HepG2 (cell line): ENCODE data around the gene TLCD3A. TPM values are rescaled to one million over a fixed set of nuclear protein-coding genes. Genes with fewer than 3 reads are reported as not detected.

ENCODE experiments used
- ATAC-seq: fragments of 200-7000 bp; cut with Tn5 transposase; 3 replicates; pipeline ENCODE4 v1.9.1; 2020; ENCODE audit warnings: mild to moderate bottlenecking, moderate library complexity
- BruUV-seq: library from RNA; stranded (reverse); fragments of 400-500 nt; replicated peaks from 2 replicates; lab custom pipeline; 2021; lab: Mats Ljungman, UMichigan
- CTCF ChIA-PET: fragments of 300-600 bp; formaldehyde crosslinking; extraction: SDS; loops from one replicate; lab custom pipeline; 2021; ENCODE audit warnings: low total read pairs, inconsistent platforms, low intra/inter-chr PET ratio; lab: Yijun Ruan, JAX
- POLR2A ChIA-PET: fragments of 350-600 bp; sonication (Branson Sonifier 250); formaldehyde crosslinking; loops from one replicate; lab custom pipeline; 2020; ENCODE audit warnings: antibody characterized with exemption, inconsistent platforms; lab: Yijun Ruan, JAX
- DNase-seq: peaks from one replicate; pipeline ENCODE4 v3.0.0-alpha.2; 2015; ENCODE audit warnings: low spot score
- FAIRE-seq: peaks from 3 replicates; lab custom pipeline; 2011; peaks lifted over from hg19 to GRCh38; lab: Jason Lieb, UNC
- H2AFZ ChIP-seq: one replicate; pipeline ENCODE4 v1.6.1; 2011; ENCODE audit warnings: low read length, inconsistent platforms
- H3K27ac ChIP-seq: fragments of 300-600 bp; 3 replicates; pipeline ENCODE4 v1.8.0; 2011; ENCODE audit warnings: mixed run types, mild to moderate bottlenecking, mixed read lengths, low read length, inconsistent platforms; ENCODE audit not compliant: insufficient read depth; ENCODE audit errors: extremely low read length
- H3K27me3 ChIP-seq, 2 experiments: fragments of 200-600 bp in 1 of 2; 2 replicates in 1 of 2; 3 replicates in 1 of 2; pipeline versions ENCODE4 v1.6.0 to v1.8.0; 2011; ENCODE audit warnings: low read length in 2 of 2, mild to moderate bottlenecking in 2 of 2, moderate library complexity in 2 of 2, inconsistent platforms in 1 of 2; ENCODE audit not compliant: insufficient read depth in 2 of 2, control insufficient read depth in 1 of 2
- H3K36me3 ChIP-seq, 2 experiments: fragments of 200-600 bp in 1 of 2; replicated peaks in 1 of 2; 2 replicates in 1 of 2; 3 replicates in 1 of 2; pipeline versions ENCODE4 v1.5.1 to v1.8.0; 2011; ENCODE audit warnings: low read length in 2 of 2, inconsistent platforms in 1 of 2; ENCODE audit not compliant: insufficient read depth in 2 of 2, control insufficient read depth in 1 of 2
- H3K4me1 ChIP-seq: 2 replicates; pipeline ENCODE4 v1.5.1; 2012; ENCODE audit warnings: low read length, inconsistent platforms; ENCODE audit not compliant: insufficient read depth
- H3K4me2 ChIP-seq: 2 replicates; pipeline ENCODE4 v1.6.0; 2011; ENCODE audit warnings: low read depth, low read length, inconsistent platforms
- H3K4me3 ChIP-seq, 3 experiments: fragments of 200-600 bp in 1 of 3; sonication (generic), shearing (Covaris generic) in 1 of 3; replicated peaks in 1 of 3; 2 replicates each; pipeline ENCODE4 v1.5.1; 2011 to 2016; ENCODE audit warnings: low read length in 3 of 3, inconsistent platforms in 2 of 3, low read depth in 2 of 3, mild to moderate bottlenecking in 2 of 3, control low read depth in 1 of 3, mixed read lengths in 1 of 3; ENCODE audit not compliant: insufficient read depth in 1 of 3
- H3K79me2 ChIP-seq: one replicate; pipeline ENCODE4 v1.6.1; 2011; ENCODE audit warnings: low read length, inconsistent platforms; ENCODE audit not compliant: insufficient read depth
- H3K9ac ChIP-seq: 2 replicates; pipeline ENCODE4 v1.6.0; 2011; ENCODE audit warnings: mild to moderate bottlenecking, low read depth, low read length, inconsistent platforms; ENCODE audit not compliant: insufficient read depth
- H3K9me3 ChIP-seq: 2 replicates; pipeline ENCODE4 v1.5.1; 2012; ENCODE audit warnings: mild to moderate bottlenecking, low read length
- H4K20me1 ChIP-seq: 2 replicates; pipeline ENCODE4 v1.6.0; 2011; ENCODE audit warnings: inconsistent platforms, mild to moderate bottlenecking, low read length, moderate library complexity; ENCODE audit not compliant: insufficient read depth
- AHR ChIP-seq: IDR thresholded peaks from 2 replicates; pipeline ENCODE4 v1.6.1; 2018; ENCODE audit warnings: missing genetic modification reagents, missing compliant biosample characterization
- CBX5 ChIP-seq: sonication (generic); formaldehyde crosslinking; IDR thresholded peaks from 2 replicates; pipeline ENCODE4 v1.4.0; 2020; ENCODE audit warnings: missing genetic modification reagents, borderline replicate concordance
- CHD4 ChIP-seq: fragments of 200-600 bp; sonication (generic); IDR thresholded peaks from 2 replicates; pipeline ENCODE4 v1.7.0; 2017; ENCODE audit warnings: mild to moderate bottlenecking, low read length, borderline replicate concordance
- HCFC1 ChIP-seq: fragments of 150-350 bp; IDR thresholded peaks from 2 replicates; pipeline ENCODE4 v1.6.1; 2014; ENCODE audit warnings: low read depth, low read length
- IRF9 ChIP-seq: sonication (generic); formaldehyde crosslinking; IDR thresholded peaks from 2 replicates; pipeline ENCODE4 v1.8.0; 2022; ENCODE audit warnings: missing genetic modification reagents, mild to moderate bottlenecking, borderline replicate concordance
- NFKBIZ ChIP-seq: IDR thresholded peaks from 2 replicates; pipeline ENCODE4 v1.6.1; 2018; ENCODE audit warnings: missing genetic modification reagents, missing compliant biosample characterization
- NKX3-1 ChIP-seq: sonication (generic); formaldehyde crosslinking; IDR thresholded peaks from 2 replicates; pipeline ENCODE4 v1.5.0; 2020; ENCODE audit warnings: missing genetic modification reagents
- SCMH1 ChIP-seq: sonication (generic); formaldehyde crosslinking; IDR thresholded peaks from 2 replicates; pipeline ENCODE4 v1.9.0; 2021; ENCODE audit warnings: missing genetic modification reagents, mild to moderate bottlenecking, borderline replicate concordance
- SRSF4 ChIP-seq: fragments of 200-400 bp; formaldehyde crosslinking; IDR thresholded peaks from one replicate; pipeline ENCODE4 v1.6.1; 2018; ENCODE audit warnings: mild to moderate bottlenecking, low read depth, low read length, moderate library complexity; ENCODE audit not compliant: poor library complexity, severe bottlenecking
- STAG1 ChIP-seq: sonication (generic); formaldehyde crosslinking; IDR thresholded peaks from 2 replicates; pipeline ENCODE4 v1.4.0; 2020; ENCODE audit warnings: missing genetic modification reagents
- ZFP62 ChIP-seq: sonication (generic); formaldehyde crosslinking; IDR thresholded peaks from 2 replicates; pipeline ENCODE4 v1.4.0; 2020; ENCODE audit warnings: missing genetic modification reagents
- ZMYM4 ChIP-seq: sonication (generic); formaldehyde crosslinking; IDR thresholded peaks from 2 replicates; pipeline ENCODE4 v1.8.1; 2023; ENCODE audit warnings: mild to moderate bottlenecking, missing genetic modification reagents
- ZNF337 ChIP-seq: sonication (generic); formaldehyde crosslinking; IDR thresholded peaks from 2 replicates; pipeline ENCODE4 v1.5.1; 2020; ENCODE audit warnings: missing genetic modification reagents, low read depth, mild to moderate bottlenecking, borderline replicate concordance
- ZNF572 ChIP-seq: sonication (generic); formaldehyde crosslinking; IDR thresholded peaks from 2 replicates; pipeline ENCODE4 v1.5.1; 2020; ENCODE audit warnings: mild to moderate bottlenecking, missing genetic modification reagents
- ZNF598 ChIP-seq: sonication (generic); formaldehyde crosslinking; IDR thresholded peaks from 2 replicates; pipeline ENCODE4 v1.5.1; 2020; ENCODE audit warnings: mild to moderate bottlenecking, missing genetic modification reagents, borderline replicate concordance
- ZNF605 ChIP-seq: sonication (generic); formaldehyde crosslinking; IDR thresholded peaks from 2 replicates; pipeline ENCODE4 v1.8.0; 2022; ENCODE audit warnings: mild to moderate bottlenecking, missing genetic modification reagents
- ZNF616 ChIP-seq: sonication (generic); formaldehyde crosslinking; IDR thresholded peaks from 2 replicates; pipeline ENCODE4 v1.5.0; 2020; ENCODE audit warnings: low read depth, mild to moderate bottlenecking, missing genetic modification reagents
- ZNF639 ChIP-seq: conservative IDR thresholded peaks from 2 replicates; pipeline ENCODE4 v1.6.1; 2018; ENCODE audit warnings: missing genetic modification reagents
- ZNF660 ChIP-seq: sonication (generic); formaldehyde crosslinking; IDR thresholded peaks from 2 replicates; pipeline ENCODE4 v1.5.1; 2020; ENCODE audit warnings: mild to moderate bottlenecking, low read depth, missing genetic modification reagents, borderline replicate concordance
- ZNF704 ChIP-seq: sonication (generic); formaldehyde crosslinking; IDR thresholded peaks from 2 replicates; pipeline ENCODE4 v1.8.1; 2023; ENCODE audit warnings: mild to moderate bottlenecking, inconsistent platforms, moderate library complexity, missing genetic modification reagents, borderline replicate concordance
- ZNF747 ChIP-seq: sonication (generic); formaldehyde crosslinking; IDR thresholded peaks from 2 replicates; pipeline ENCODE4 v1.8.1; 2023; ENCODE audit warnings: missing genetic modification reagents, mild to moderate bottlenecking, borderline replicate concordance
- ZNF777 ChIP-seq: sonication (generic); formaldehyde crosslinking; IDR thresholded peaks from 2 replicates; pipeline ENCODE4 v1.4.0; 2020; ENCODE audit warnings: missing genetic modification reagents
- WGBS: methylation state at CpG from one replicate; pipeline ENCODE4 v1.1.6; 2017; ENCODE audit warnings: low lambda C conversion rate; 5-methylcytosine and 5-hydroxymethylcytosine counted together
- in situ Hi-C: cut with HindIII; loops from 2 replicates; pipeline ENCODE4 v1.10.0; 2017; ENCODE audit warnings: low pct_unique_long_range_greater_than_20kb; ENCODE audit not compliant: extremely low pct_ligation_motif_present
- intact Hi-C: fragments of 100-400 bp; cut with micrococcal nuclease; formaldehyde crosslinking; loops from one replicate; pipeline ENCODE4 v1.10.0; 2022; ENCODE audit not compliant: unreplicated experiment
- polyA plus RNA-seq, 8 experiments: library from polyadenylated mRNA; depleted of rRNA in 3 of 8; stranded (reverse) in 7 of 8; unstranded in 1 of 8; fragments of >200 nt; fragmentation: Illumina TruSeq in 4 of 8; extraction: Trizol in 4 of 8; gene quantifications; 2 replicates each; pipeline versions ENCODE4 v1.2.1 to v1.2.3, GENCODE V29; 2011 to 2016; ENCODE audit warnings: low read depth in 4 of 8, missing spikeins in 1 of 8, mixed read lengths in 1 of 8; ENCODE audit not compliant: insufficient read depth in 1 of 8
- total RNA-seq, 5 experiments: library from RNA; depleted of rRNA; stranded (reverse); fragments of >200 nt; fragmentation: Illumina TruSeq; extraction: Trizol; gene quantifications; 2 replicates each; pipeline ENCODE4 v1.2.3, GENCODE V29; 2016; ENCODE audit warnings: low read depth in 1 of 5

TLCD3A gene
- total and polyA plus RNA-seq, 2 of the 13 experiments (the other 11 are each of a cell fraction or from before 2014, with no cell fraction given), result 25.2 to 46.6 TPM

- POLR2A ChIA-PET, result interaction anchor here (0.5 kb wide), 1 partner anchor 27 kb away, joined by 3 read pairs; no protein-coding TSS in a partner anchor
- intact Hi-C loops, result no loop called here
- TF ChIP-seq SCMH1 (CRISPR knock-in tag), result no peak
- peak; percentile 24; the same call in 1 of the 2 replicates for TF ChIP-seq NKX3-1
- TF ChIP-seq ZNF337 (CRISPR knock-in tag), result no peak
- no peak for TF ChIP-seq HCFC1
- peak; percentile 8; the same call in 1 of the 2 replicates for TF ChIP-seq IRF9
- TF ChIP-seq ZNF660 (CRISPR knock-in tag), result no peak
- TF ChIP-seq ZNF747 (CRISPR knock-in tag), result no peak
- TF ChIP-seq AHR (CRISPR knock-in tag), result no peak
- no peak for TF ChIP-seq ZNF639 (CRISPR knock-in tag)
- TF ChIP-seq ZNF616 (CRISPR knock-in tag), result no peak
- peak; percentile 98; the same call in 1 of the 2 replicates for TF ChIP-seq ZNF777 (CRISPR knock-in tag)
- no peak for TF ChIP-seq SRSF4
- no peak for TF ChIP-seq CBX5 (CRISPR knock-in tag)
- TF ChIP-seq ZNF704 (CRISPR knock-in tag), result 0 out of 2 replicates have a peak, but pooled peaks have one; percentile 20
- TF ChIP-seq ZNF572 (CRISPR knock-in tag), result peak; percentile 40; the same call in 1 of the 2 replicates
- no peak for TF ChIP-seq ZMYM4 (CRISPR knock-in tag)
- TF ChIP-seq STAG1 (CRISPR knock-in tag), result no peak
- TF ChIP-seq CHD4, result no peak
- no peak for TF ChIP-seq ZNF605 (CRISPR knock-in tag)
- no peak for TF ChIP-seq NFKBIZ (CRISPR knock-in tag)
- TF ChIP-seq ZNF598 (CRISPR knock-in tag), result no peak
- no peak for TF ChIP-seq ZFP62 (CRISPR knock-in tag)
Observed at GRCh38 chr17:751269-752001, 19.0 kb downstream of the TLCD3A start.

More at GRCh38 chr17:751269-752001, 19.0 kb downstream of the TLCD3A start:
- H3K27me3 ChIP-seq, result no peaks in the 10 kb centered on the region
- in situ Hi-C loops, result no loop called here
- H3K79me2 ChIP-seq, result peaks cover 26% of the 10 kb centered on the region
- CTCF ChIA-PET, result interaction anchor here (1.4 kb wide), 1 partner anchor 37 kb away, joined by 4 read pairs; the partner anchor contains the start of gene VPS53
- ATAC-seq (peak; percentile 28), DNase-seq (no peak), FAIRE-seq (no peak)
- no peaks in the 10 kb centered on the region for H4K20me1 ChIP-seq
- peak overlapping the region; percentile 74 to 84 (median 78) for H3K4me3 ChIP-seq
- WGBS, result 3% methylated on average over 5 of the region's 49 CpGs
- peak overlapping the region; percentile 72 for H3K27ac ChIP-seq
- H3K4me2 ChIP-seq, result peak overlapping the region; percentile 85
- BruUV-seq, result TSS peak; percentile 52
- no peaks in the 10 kb centered on the region for H3K9me3 ChIP-seq
- H2AFZ ChIP-seq, result no peak overlapping the region
- H3K36me3 ChIP-seq, result peaks cover 10 to 19% of the 10 kb centered on the region in 2 experiments
- peaks cover 26% of the 10 kb centered on the region for H3K4me1 ChIP-seq
- peak overlapping the region; percentile 90 for H3K9ac ChIP-seq
